GM12878 (cell line): ENCODE measurements around the gene MIPOL1. TPM values are rescaled to one million over a fixed set of nuclear protein-coding genes. Genes with fewer than 3 reads are reported as not detected.
A peak's percentile ranks its signal among the peaks of the same experiment; 100 is the strongest.

Experiments
- ATAC-seq: fragments of 200-7000 bp; cut with Tn5 transposase; 3 replicates; pipeline ENCODE4 v1.9.1; 2020; ENCODE audit warnings: mild to moderate bottlenecking, moderate library complexity
- BruUV-seq: library from RNA; stranded (reverse); fragments of 400-500 nt; replicated peaks from 2 replicates; lab custom pipeline; 2021; lab: Mats Ljungman, UMichigan
- CTCF ChIA-PET: fragments of 300-600 bp; sonication (Branson Sonifier 250); formaldehyde crosslinking; extraction: SDS; loops from one replicate; lab custom pipeline; 2021; ENCODE audit warnings: inconsistent platforms; lab: Yijun Ruan, JAX
- POLR2A ChIA-PET: fragments of 350-600 bp; formaldehyde crosslinking; extraction: SDS; loops from one replicate; lab custom pipeline; 2021; ENCODE audit warnings: inconsistent platforms; lab: Charles Lee
- RAD21 ChIA-PET: fragments of 300-600 bp; sonication (Branson Sonifier 250); formaldehyde crosslinking; loops from one replicate; lab custom pipeline; 2023; ENCODE audit warnings: antibody characterized with exemption; ENCODE audit not compliant: unreplicated experiment; lab: Charles Lee
- SMC1A ChIA-PET: fragments of 300-600 bp; sonication (Branson Sonifier 250); formaldehyde crosslinking; loops from one replicate; lab custom pipeline; 2023; ENCODE audit not compliant: unreplicated experiment, uncharacterized antibody; lab: Charles Lee
- DNase-seq: peaks from one replicate; pipeline ENCODE4 v3.0.0-alpha.2; 2011; ENCODE audit warnings: low read depth, low spot score
- FAIRE-seq: peaks from 3 replicates; lab custom pipeline; 2011; peaks lifted over from hg19 to GRCh38; lab: Jason Lieb, UNC
- H2AFZ ChIP-seq: 2 replicates; pipeline ENCODE4 v1.6.0; 2011; ENCODE audit warnings: low read depth, low read length, control low read depth; ENCODE audit not compliant: control insufficient read depth
- H3K27ac ChIP-seq: 2 replicates; pipeline ENCODE4 v1.5.1; 2011; ENCODE audit warnings: control low read depth; ENCODE audit not compliant: control insufficient read depth, insufficient read depth
- H3K27me3 ChIP-seq, 2 experiments: replicated peaks in 1 of 2; 2 replicates each; pipeline versions ENCODE4 v1.6.0 to v1.6.1; 2011; ENCODE audit warnings: low read length in 1 of 2; ENCODE audit not compliant: control insufficient read depth in 2 of 2, insufficient read depth in 2 of 2
- H3K36me3 ChIP-seq, 2 experiments: 2 replicates each; pipeline ENCODE4 v1.5.1; 2011; ENCODE audit warnings: low read length in 1 of 2; ENCODE audit not compliant: control insufficient read depth in 2 of 2, insufficient read depth in 2 of 2
- H3K4me1 ChIP-seq: 2 replicates; pipeline ENCODE4 v1.6.1; 2011; ENCODE audit warnings: mild to moderate bottlenecking, low read length, moderate library complexity, mixed read lengths; ENCODE audit not compliant: control insufficient read depth, insufficient read depth
- H3K4me2 ChIP-seq: 2 replicates; pipeline ENCODE4 v1.6.0; 2011; ENCODE audit warnings: control low read depth; ENCODE audit not compliant: control insufficient read depth, insufficient read depth
- H3K4me3 ChIP-seq: fragments of 200-600 bp; sonication (generic); 2 replicates; pipeline ENCODE4 v1.5.1; 2016
- H3K79me2 ChIP-seq: 2 replicates; pipeline ENCODE4 v1.6.0; 2011; ENCODE audit warnings: low read length; ENCODE audit not compliant: control insufficient read depth, insufficient read depth
- H3K9ac ChIP-seq: 2 replicates; pipeline ENCODE4 v1.8.0; 2011; ENCODE audit warnings: low read length, control low read depth, mixed read lengths; ENCODE audit not compliant: control insufficient read depth, insufficient read depth
- H3K9me3 ChIP-seq: replicated peaks from 3 replicates; pipeline ENCODE4 v1.5.1; 2011; ENCODE audit warnings: mild to moderate bottlenecking, low read length; ENCODE audit not compliant: control insufficient read depth, insufficient read depth
- H4K20me1 ChIP-seq: 2 replicates; pipeline ENCODE4 v1.6.0; 2011; ENCODE audit not compliant: control insufficient read depth, insufficient read depth
- ASH2L ChIP-seq: fragments of 300-600, 200-600 bp; sonication (generic); IDR thresholded peaks from 2 replicates; pipeline ENCODE4 v1.6.1; 2017; ENCODE audit warnings: low read depth, mild to moderate bottlenecking, borderline replicate concordance
- CTCF ChIP-seq, 3 experiments: IDR thresholded peaks in 2 of 3; conservative IDR thresholded peaks in 1 of 3; 2 replicates each; pipeline ENCODE4 v1.5.1; 2011; ENCODE audit warnings: low read depth in 3 of 3, low read length in 3 of 3, mild to moderate bottlenecking in 3 of 3, control low read depth in 2 of 3, moderate library complexity in 2 of 3, inconsistent platforms in 1 of 3, mixed read lengths in 1 of 3; ENCODE audit not compliant: control insufficient read depth in 2 of 3, insufficient read depth in 1 of 3; ENCODE audit errors: extremely low read depth in 1 of 3
- KDM1A ChIP-seq: fragments of 200-600 bp; sonication (generic); IDR thresholded peaks from 2 replicates; pipeline ENCODE4 v1.6.1; 2016; ENCODE audit warnings: borderline replicate concordance
- RAD21 ChIP-seq: IDR thresholded peaks from 2 replicates; pipeline ENCODE4 v1.6.1; 2011; ENCODE audit warnings: mild to moderate bottlenecking, low read depth, low read length, moderate library complexity; ENCODE audit not compliant: insufficient read depth
- RBBP5 ChIP-seq: fragments of 200-600 bp; sonication (generic); conservative IDR thresholded peaks from 2 replicates; pipeline ENCODE4 v1.6.1; 2016
- ZNF217 ChIP-seq: fragments of 450-650 bp; IDR thresholded peaks from 2 replicates; pipeline ENCODE4 v1.6.1; 2017; ENCODE audit warnings: antibody characterized with exemption, mild to moderate bottlenecking
- WGBS: methylation state at CpG from one replicate; pipeline ENCODE4 v1.1.6; 2016; ENCODE audit warnings: low lambda C conversion rate; ENCODE audit not compliant: insufficient replicate concordance, insufficient coverage; ENCODE audit errors: missing lambda C conversion rate; 5-methylcytosine and 5-hydroxymethylcytosine counted together
- in situ Hi-C: fragments of 300-500 bp; cut with MboI; formaldehyde crosslinking; loops from 9 replicates; pipeline ENCODE4 v1.14.3; 2018; ENCODE audit warnings: mixed read lengths
- intact Hi-C: fragments of 100-400 bp; cut with micrococcal nuclease; formaldehyde crosslinking; loops from one replicate; pipeline ENCODE4 v1.14.2; 2022; ENCODE audit not compliant: unreplicated experiment
- polyA plus RNA-seq, 11 experiments: library from polyadenylated mRNA; depleted of rRNA in 4 of 11; unstranded in 6 of 11; stranded (reverse) in 5 of 11; fragments of >200 nt; fragmentation: Nextera tagmentation in 4 of 11; fragmentation: Illumina TruSeq in 1 of 11; extraction: Ambion mirVana in 4 of 11; extraction: Trizol in 1 of 11; gene quantifications; 1 replicate in 1 of 11; 2 replicates in 10 of 11; pipeline versions ENCODE4 v1.2.1 to v1.2.3, GENCODE V29; 2011 to 2016; ENCODE audit warnings: inconsistent platforms in 2 of 11, missing spikeins in 2 of 11, low read depth in 1 of 11
- total RNA-seq, 4 experiments: library from RNA; depleted of rRNA in 3 of 4; stranded (reverse); fragments of >200 nt in 3 of 4; fragmentation: Illumina TruSeq in 1 of 4; extraction: Trizol in 1 of 4; gene quantifications; 2 replicates each; pipeline versions ENCODE4 v1.2.1 to v1.2.3, GENCODE V29; 2013 to 2021

The MIPOL1 gene
- total and polyA plus RNA-seq, 10 of the 15 experiments (the other 5 are each of a cell fraction or from before 2014, with no cell fraction given): 0.06 TPM; not detected in 9

DNA sequence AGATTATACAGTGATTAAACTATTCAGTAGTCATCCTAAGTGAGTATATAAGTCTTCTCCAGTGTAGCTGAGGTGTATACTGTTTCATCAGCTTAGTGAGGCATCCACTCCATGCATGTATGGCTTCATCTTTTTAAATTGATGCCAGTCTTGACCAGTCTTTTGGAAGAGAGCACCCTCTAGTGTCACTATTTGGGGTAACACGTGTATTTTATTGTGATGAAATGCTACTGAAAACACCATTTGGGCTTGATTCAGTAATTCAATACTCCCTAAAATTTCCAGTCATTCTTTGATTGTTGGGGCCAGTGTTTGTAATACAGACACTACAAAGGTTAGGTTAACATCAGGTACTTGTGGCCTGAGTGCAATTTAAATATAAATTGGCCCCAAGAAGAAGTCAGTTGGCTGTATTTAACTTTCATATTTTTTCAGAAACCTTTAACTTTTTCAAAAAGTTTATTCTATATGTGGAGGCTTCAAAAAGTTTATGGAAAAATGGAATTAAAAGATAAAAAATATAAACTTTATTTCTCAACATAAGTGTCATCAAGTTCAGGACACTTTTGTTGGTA lies 35.3 kb downstream of the MIPOL1 start:
- ChIA-PET POLR2A (no interaction called here), CTCF (interaction anchor here (1.2 to 1.9 kb wide), 2 partner anchors 10 to 12 kb away, joined by 3 to 6 read pairs; no protein-coding TSS in a partner anchor)

More for the DNA sequence above, 35.3 kb downstream of the MIPOL1 start:
- no peak overlapping the region for H3K27ac ChIP-seq
- no peak overlapping the region for H3K9ac ChIP-seq
- H3K4me1 ChIP-seq: no peaks in the 10 kb centered on the region
- no peak overlapping the region for H2AFZ ChIP-seq
- H3K79me2 ChIP-seq: no peaks in the 10 kb centered on the region
- in situ Hi-C loops: loop anchor here (25.0 kb wide), 1 partner anchor 1779 kb away; no protein-coding TSS in a partner anchor
- BruUV-seq: no TSS peak
- peak; percentile 42 to 54 (median 49); a peak in 5 of 6 replicates for TF ChIP-seq CTCF (IDR thresholded peaks at IDR 0.05 in 2 of 3, conservative IDR thresholded peaks at IDR 0.05 in 1 of 3; ENCODE audit: control insufficient read depth in 2 of 3, extremely low read depth in 1 of 3, insufficient read depth in 1 of 3, low read depth in 3 of 3, low read length in 3 of 3)
- 0 out of 2 replicates have a peak, but pooled peaks have one; percentile 15 for TF ChIP-seq RAD21
- no peak for TF ChIP-seq ASH2L
- TF ChIP-seq KDM1A: no peak
- TF ChIP-seq RBBP5: no peak
- TF ChIP-seq ZNF217: no peak
- intact Hi-C loops: no loop called here
- RAD21 ChIA-PET: no interaction called here
- FAIRE-seq (no peak), DNase-seq (no peak), ATAC-seq (peak; percentile 48)
- H3K9me3 ChIP-seq: no peaks in the 10 kb centered on the region
- SMC1A ChIA-PET: no interaction called here
- H3K4me2 ChIP-seq: no peak overlapping the region
- no peaks in the 10 kb centered on the region for H3K27me3 ChIP-seq
- 0% methylated on average over 1 of the region's 1 CpG for WGBS
- H3K36me3 ChIP-seq: no peaks in the 10 kb centered on the region
- H3K4me3 ChIP-seq: no peak overlapping the region
- no peaks in the 10 kb centered on the region for H4K20me1 ChIP-seq
